CD4-positive, alpha-beta T cell treated with Interleukin-6 at 100 ng/mL for 8 hours (primary cell): ENCODE data around the gene PFKFB2.

Experiments
- DNase-seq: peaks from one replicate; pipeline ENCODE4 v3.0.0-alpha.2; 2020; ENCODE audit warnings: mixed read lengths, low spot score

Gene PFKFB2

DNA sequence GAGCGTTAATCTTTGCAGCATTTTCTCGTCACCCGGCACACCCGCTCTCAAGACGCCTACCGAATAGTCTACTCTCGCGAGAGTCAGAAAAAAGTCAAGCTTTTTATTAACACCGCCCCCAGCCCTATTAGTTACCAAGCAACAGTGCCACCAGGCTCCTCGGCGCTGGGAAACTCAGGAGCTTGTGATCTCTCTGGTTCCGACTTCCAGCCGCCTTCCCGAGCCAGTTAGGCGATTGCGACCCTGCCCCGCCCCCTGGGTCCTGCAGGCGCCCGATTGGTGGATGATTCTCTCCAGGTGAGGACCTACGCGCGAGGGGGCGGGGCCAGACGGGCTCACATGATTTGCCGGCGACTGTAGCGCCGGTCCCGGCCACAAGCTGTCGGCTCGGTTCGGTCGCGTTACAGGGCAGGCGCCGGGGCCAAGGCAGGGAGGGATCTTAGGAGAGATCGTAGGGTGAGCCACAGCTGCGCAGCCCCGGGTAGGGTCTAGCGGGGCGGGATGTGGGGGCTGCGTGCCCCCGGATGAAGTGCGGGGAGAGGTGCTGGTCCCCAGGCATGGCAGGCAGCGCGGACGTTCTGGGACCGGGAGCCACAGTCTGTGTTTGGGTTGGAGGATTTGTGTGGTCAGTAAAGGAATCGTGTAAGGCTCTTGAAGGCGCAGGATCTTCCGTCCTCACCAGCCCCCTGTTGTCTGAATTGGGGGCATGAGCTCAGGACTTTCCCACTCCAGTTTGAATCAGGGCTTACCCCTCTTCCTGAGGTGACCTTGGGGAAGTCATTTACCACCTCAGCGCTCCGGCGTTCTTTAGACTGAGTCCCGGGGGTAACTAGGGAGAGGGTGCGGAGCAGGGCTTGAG, at the start of gene PFKFB2:
PFKFB2 (plus strand) TSS at position 365 of the 859 bp plus-strand sequence. CDS start 1,443 bp downstream, outside the sequence.
- DNase-seq: peak; percentile 92

DNA sequence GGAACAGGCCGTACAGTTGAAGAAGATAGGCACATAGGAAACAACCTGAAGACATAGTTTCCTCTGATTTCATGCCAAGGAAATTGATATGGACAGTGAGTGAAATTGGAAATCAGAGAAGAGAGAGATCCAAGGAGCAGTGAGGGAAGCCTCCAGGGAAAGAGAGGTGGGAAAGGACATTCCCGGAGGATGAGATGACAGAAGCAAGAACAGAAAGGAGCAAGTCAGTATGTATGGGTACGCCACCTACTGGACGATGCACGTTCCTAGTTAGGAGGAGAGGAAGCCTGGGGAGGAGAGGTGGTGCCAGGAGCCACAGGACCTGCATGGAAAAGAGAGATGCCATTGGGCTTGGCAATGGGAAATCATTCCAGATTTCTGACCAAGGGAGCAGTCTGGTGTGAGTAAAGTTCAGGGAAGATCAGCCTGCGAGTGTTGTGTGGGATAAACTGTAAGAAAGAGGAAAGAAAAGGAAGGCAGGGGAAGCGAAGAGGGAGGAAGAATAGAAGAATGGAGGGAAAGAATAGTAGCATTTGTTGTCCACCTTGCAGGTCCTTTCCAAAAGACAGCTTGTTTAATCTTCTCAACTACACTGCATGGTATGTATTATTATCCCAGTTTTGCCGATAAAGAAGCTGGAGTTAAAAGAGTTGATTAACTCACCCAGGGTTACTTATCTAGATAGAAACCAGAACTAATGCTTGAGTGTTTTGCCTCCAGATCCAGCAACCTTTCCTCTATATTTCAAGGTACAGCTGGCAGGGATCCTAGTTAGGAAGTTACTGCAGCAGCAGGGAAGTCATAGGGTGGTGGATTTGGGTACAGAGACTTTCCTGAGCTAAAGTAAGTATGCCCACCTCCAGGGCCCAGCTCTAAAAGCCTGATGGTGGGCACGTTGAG, 47.9 kb upstream of the PFKFB2 start:
- DNase-seq: peak; percentile 18

DNA sequence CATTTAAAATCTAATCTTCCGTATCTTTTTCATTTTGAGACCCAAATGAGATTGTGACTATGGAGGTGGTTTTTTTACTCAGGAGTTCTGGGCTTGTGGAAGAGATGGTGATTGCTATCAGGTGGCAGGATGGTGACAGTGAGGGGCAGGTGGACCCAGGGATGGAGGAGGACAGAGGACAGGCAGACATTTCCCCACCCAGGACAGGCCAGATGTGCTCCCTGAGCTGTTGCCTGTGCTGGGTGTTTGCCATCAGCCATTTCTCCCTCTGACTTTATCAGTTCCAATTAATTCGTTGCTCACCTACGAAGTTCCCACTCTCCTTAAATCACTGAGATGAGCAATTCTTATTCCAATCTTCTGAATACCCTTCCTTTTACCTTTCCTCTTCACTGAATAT, 47.0 kb upstream of the PFKFB2 start:
- DNase-seq: no peak

DNA sequence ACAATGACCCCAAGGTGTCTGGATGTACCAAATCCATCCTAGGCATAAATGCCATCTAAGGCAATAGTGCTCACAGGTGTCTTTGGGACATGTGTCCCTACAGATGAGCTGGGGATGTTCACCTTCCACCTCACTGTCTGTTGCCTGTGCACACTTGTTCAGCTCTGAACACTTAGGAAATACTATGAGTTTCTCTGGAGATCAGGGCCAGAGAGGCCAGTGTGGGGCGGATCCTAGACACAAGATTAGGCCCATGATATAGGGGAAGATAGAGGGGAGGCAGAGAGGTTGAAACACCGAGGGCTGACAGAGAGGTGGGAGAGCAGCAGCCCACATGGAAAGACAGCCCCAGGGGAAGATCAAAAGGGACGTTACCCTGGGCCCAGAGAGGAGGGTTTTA, 46.2 kb upstream of the PFKFB2 start:
- no peak for DNase-seq

DNA sequence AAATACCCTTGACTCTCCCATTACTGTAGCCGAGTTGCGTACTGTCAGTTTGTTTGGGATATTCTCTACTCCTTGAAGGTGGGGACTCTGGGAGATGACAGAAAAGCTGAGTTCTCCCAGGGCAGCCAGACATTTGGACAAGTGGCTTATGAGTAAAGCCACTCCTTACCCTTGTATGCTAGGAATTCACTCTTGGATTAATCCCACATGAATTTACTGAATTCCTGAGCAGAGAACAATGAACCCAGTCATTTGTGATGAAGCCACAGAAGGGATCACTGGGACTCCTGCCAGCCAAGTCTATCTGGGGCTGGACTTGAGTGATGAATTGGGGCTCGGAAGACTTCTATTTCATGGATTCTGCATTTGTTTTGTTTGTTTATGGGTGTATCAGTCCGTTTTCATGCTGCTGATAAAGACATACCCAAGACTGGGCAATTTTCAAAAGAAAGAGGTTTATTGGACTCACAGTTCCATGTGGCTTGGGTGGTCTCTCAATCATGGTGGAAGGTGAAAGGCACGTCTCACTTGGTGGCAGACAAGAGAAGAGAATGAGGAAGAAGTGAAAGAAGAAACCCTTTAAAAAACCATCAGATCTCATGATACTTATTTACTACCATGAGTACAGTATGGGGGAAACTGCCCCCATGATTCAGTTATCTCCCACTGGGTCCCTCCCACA, 45.6 kb upstream of the PFKFB2 start:
- DNase-seq: no peak

DNA sequence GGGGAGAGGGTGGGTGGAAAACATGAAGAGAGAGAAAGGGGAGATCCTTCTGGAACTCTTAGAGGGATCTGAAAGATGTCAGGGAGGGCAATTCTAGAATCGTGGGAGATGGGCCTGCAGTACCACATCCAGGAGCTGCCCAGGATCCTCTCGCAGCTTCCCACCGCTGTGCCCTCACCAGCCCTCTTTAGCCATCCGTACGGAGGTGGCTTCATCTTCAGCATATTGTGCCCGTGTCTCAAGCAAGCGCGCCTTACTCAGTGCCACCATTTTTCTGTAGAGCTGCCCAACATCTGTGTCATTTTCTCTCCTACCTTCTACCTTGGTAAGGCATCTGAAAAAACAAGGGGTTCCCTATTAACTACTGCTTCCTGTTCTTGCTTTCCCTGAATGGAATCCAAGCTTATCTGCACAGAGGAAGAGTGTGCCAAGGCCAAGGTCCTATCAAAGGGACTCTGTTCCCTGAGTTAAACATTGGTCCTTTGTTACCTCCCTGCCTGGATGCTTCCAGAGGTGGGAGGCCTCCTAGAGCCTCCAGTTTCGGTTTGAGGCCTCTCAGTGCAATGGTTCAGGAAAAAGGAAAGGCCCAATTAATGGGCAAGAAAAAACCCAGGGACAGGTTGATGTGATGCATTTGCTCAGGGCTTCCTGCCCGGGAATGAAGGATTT, 43.8 kb upstream of the PFKFB2 start:
- no peak for DNase-seq

DNA sequence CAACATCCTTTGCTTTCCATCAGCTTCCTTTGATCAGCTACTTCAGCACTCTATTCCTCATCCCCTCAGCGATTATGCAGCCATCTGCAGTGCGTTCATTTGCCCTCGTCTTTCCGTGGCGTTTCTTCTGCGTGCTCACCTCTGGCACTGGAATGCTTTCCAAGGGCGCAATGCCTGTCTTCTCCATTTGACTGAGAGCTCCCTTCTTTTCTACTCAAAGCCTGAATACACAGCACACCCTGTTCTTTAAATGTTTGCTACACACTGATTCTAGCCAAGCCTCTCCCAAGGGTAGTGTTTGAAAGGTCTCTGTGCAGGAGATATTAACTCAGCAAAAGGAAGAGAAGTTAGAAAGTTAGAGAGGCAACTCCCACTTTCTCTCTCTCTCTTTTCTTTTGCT, 43.1 kb upstream of the PFKFB2 start:
- no peak for DNase-seq

DNA sequence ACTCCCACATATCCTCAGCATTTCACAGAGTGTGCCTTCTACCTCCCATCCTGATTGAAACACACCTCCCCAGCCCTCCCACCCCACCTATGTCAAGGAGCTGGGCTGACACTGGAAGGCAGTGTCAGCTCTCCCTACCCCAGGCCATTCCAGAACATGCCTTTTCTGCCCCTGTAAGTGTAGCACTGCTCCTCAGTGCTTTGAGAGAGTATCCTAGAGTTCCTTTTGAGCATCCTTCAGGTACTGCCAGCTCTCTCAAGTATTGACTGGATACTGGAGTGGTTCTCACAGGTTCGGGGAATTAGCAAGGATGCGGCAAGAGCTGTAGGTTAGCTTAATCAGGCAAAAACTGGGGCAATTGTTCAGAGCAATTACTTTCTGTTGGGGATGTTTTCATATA, 42.3 kb upstream of the PFKFB2 start:
- DNase-seq: no peak

DNA sequence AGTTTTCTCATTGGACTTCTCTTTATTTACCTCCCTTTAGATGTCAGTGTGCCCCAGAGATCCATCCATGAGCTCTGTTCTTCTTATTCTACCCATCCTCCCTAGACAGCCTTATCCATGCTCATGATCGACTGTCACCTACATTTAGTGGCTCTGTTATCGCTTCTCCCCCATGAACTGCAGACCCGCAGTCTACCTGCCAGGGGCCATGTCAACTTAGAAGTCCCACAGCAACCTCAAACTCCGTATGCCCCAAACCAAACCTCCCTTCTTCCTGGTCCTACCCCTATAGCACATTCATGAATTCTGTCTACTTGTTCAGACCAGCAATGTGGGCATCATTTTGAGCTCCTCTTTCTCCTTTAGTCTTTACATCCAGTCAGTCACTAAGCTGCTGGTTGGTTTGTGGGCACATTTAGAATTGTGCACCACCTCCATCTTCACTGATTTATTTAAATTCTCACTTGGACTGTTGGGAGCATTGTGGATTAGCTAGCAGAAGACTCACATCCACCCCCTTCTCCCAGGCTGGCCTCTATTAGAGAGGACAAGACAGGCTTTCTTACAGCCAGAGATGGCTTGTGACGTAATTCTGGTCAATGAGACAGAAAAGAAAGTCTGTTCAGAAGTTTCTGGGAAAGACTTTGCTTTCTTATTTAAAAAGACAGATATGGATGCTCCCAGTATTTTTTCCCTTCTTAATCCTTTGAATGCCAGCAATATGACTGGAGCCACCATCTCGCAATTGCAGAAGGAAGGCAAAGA, 39.6 kb upstream of the PFKFB2 start:
- DNase-seq: no peak

DNA sequence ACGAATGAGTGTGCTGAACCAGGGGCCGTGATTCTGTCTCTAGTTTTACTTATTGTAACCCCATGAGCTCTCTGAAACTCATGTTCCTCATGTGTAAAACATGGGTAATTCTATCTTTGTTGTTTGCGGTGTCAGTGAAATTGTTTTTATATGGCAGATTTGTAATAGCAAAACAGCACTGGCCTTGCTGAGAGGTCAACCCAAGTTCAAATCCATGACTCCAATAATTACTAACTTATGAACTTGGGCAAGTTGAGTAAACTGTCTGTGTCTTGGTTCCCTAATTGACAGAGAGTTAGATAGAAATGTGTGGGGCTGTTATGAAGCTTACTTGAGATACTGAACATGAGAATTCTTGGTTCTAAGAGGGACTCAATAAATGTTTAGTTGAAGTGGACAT, 38.3 kb upstream of the PFKFB2 start:
- no peak for DNase-seq

DNA sequence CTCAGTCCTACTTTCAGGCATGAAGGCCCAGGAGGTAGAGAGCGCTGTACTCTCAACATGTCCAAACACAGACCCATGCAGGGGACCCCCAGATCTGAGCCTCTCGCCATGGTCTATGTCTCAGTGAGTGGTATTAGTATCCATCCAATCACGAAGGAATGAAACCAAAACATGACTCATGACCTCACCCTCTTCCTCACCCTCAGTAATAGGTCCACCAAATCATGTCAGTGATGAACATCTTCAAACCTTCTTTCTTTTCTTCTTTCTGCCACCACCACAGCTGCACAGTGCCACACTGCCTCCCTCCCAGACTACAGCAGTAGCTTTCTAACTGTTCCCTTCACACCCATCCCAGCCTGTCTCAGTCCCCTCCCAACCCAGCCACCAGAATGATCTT, 37.3 kb upstream of the PFKFB2 start:
- DNase-seq: no peak

DNA sequence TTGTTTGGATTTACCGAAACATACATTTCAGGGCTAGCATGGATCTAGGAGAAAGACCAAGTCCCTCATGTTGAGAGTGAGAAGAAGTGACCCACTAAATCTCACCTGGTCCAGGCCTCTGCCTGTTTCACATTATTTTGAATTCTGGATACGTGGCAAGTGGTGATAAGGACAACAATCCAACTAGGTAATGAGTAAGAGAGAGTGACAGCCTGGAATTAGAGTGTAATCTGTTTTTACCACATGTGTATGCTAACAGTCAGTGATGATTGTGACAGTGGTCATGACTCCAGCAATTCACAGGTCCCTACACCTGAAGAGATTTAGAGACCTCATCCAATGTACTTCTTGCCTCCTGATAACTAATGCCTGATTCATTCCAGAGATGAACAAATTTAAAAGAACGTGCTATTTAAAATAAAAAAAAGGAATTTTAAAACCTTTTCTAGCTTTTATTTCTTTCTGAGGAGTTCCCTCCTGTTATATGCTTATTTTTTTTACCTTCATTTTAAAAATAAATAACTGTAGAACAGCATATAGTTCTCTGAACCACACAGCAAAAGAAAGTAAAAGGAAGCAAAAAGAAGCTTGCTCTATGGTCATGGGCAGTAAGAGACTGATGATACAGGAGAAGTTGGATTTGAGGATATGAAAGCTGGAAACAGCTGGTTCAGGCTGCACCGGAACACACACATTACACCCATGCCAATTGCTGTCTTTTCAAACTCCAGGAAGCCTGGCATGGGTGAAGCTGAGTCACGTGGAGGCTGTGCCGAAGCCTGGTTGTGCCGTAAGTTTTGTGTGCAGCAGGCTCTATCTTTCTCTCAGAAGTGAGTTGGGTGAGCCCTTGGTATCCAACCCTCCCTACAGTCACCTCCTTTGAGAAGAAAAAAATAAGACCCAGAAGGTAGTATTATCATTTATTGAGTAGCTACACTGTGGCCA, 35.2 kb upstream of the PFKFB2 start:
- DNase-seq: no peak

DNA sequence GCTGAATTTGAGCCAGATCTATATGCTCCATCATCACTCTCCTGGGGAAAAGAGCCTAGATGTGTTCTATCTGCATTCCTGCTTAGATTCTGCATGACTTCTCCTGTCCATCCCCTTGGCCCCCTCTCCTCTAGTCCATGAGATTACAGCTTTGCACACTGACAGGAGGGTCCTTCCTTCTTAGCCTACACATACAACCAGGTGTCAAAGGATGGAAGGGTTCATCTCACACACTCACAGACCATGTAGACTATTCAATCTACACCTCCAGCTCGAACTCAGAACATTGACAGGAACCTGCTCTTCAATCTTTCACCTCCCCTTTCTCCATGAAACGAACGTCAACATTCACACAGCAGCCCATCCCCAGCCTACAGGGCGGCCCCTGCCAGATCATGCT, 34.4 kb upstream of the PFKFB2 start:
- no peak for DNase-seq

DNA sequence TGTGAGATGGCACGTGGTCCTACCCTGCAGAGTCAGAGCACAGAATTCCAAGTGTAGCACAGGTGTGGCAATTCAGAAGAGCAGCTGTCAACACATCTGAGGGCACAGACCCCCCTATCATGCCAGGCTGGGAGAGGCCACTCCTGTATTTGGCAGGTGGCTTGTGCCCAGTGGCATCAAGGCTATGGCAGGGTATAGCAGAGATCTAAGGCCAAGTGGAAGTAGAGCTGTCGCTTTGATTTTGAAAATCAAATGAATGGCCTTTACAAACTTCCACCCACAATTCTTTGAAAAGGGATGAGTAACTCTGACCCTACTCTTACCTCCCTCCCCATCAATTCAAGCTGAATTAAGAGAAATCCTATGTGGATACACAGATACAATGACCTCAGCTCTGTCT, 33.9 kb upstream of the PFKFB2 start:
- DNase-seq: no peak

DNA sequence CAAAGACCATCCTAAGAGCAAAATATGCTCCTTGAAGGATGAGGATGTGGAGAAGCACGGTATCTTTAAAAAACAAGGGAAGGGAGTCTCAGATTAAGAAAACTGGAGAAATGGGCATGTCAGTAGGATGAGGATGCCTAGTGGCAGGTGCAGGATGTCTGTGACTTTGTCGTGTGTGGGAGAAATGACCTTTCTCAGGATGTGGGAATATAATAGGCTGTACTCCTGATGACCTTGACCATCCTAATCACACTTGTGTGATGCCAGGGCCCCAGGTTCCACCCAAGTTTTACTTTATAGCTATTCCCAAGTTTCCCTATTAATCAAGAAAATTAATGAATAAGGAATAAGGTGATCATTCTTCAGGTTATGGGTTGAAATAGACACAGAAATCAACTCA, 33.4 kb upstream of the PFKFB2 start:
- DNase-seq: no peak

DNA sequence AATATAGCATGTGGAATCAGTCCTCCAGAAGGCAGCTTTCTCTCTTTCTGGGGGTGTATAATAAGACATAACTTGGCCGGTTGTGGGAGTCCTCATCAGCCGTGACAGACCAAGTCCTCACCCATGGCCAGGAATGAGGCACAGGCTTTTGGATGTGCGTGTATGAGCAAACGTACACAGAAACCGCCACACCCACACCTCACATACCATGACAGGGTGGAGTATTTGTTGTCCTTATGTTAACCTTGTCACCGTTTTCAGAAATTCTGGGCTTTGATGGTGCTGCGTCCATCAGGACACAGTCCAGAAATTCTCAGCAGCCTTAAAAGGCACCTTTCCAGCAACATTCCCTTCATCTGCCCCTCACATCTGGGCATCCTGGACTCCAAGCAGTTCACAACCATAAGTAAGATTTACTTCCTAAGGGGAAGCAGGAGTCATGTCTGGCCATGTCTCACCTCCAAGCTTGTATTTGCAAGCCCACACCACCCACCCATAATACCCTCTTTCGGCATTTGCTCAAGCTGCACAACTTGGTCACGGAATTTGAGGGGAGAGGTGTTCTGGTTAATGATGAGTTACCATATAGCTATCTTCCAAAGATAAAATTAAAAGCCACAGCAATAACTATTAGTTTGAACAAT, 32.9 kb upstream of the PFKFB2 start:
- no peak for DNase-seq

DNA sequence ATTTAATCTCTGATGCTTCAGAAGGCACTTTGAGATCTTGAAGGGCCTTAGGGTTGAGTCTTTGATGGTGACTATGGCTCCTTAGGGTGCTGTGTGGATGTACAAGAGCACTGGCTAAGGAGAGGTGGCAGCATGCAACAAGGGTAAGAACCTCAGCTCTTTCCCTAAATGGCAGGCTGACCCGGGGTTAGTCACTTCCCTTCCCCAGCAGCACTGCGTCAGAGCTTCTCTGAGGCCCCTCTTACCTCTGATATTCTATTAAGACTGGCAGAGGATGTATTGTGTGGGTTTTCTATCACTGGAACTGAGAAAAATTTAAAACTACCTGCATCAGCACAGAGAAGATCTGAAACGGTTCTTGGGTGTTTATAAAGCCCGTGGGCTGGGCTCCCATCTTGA, 32.4 kb upstream of the PFKFB2 start:
- no peak for DNase-seq

DNA sequence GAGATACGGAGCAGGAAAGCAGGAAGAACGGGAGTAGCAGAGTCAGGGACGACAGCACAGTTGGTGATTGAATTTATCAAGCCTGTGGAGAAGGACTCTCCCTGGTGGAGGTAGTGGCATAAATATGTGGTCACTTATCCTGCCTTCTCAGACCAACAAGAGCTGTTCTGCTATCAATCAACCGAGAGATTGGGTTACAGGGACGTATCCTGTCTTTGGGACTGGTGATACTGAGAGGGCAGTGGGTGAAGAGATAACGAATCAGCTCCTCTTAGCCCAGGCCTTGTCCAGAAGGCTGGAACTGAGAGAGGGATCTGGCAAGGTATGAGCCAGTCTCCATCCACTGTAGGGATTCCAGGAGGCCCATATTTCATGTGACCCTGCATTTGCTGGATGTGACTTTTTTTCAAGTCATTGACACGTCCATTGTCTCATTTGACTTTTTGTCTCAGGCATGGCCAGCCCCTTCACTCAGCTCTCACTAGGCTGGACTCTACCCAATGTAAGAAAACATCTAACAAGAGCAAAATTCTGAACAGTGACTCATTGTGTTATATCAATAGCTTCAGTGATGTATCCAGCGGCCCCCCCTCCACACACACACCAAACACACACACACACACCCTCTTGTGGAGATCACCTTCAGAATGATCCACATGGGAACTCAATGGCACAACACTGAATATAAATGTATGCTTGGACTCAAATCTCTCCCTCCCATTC, 31.8 kb upstream of the PFKFB2 start:
- DNase-seq: no peak
